Subcutaneous adipose tissue (tissue), 4 donors: Measurements from ENCODE around the gene FSTL4. TPM values are rescaled to one million over a fixed set of nuclear protein-coding genes. Genes with fewer than 3 reads are reported as not detected.

Source experiments
- total RNA-seq, 4 donors: library from RNA; depleted of rRNA; stranded (reverse); fragments of >200 nt; gene quantifications; one replicate each; pipeline ENCODE4 v1.1.0, GENCODE V29; 2016
- TF ChIP-seq, protein P1 (sequence below): fragments of 450-650 bp; IDR thresholded peaks from one replicate; pipeline ENCODE4 v1.5.1; 2016; ENCODE audit warnings: low read depth, mild to moderate bottlenecking, control low read depth, antibody characterized with exemption, moderate library complexity

FSTL4 gene
- total RNA-seq, 4 donors from 2014 or later = not detected

DNA sequence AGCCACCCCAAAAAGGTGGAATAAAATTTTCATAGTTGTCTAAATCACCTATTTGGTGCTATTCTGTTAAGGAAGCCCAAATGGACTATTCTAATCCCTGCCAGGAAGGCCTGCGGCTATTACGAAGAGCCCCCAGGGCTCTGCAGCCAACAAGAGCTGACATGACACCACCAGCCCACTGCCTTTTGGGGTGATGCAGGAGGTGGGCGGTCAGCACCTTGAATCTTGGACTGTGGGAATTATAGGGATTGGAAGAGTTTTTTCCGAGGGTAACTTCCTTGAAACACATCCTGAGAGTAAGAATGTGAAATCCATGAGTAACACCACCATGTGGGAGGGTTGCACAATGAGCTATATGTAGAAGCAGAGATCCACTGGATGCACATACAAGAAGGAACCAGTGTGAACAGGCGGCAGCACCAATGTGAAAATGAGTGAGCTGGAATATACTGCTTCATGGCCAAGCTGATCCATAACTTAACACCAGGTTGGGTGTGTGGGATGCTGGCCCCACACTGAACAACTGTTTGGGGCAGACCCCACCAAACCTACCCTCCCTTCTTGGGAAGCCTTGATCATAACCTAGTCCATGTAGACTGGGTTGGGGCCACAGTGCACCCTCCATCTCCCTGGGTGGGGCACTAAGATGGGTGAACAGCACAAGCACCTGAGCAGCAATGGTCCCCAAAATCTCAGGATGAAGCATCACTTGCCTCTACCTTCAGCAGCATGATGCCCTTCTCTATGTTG lies 239.0 kb downstream of the FSTL4 start:
- TF ChIP-seq, protein P1, sequence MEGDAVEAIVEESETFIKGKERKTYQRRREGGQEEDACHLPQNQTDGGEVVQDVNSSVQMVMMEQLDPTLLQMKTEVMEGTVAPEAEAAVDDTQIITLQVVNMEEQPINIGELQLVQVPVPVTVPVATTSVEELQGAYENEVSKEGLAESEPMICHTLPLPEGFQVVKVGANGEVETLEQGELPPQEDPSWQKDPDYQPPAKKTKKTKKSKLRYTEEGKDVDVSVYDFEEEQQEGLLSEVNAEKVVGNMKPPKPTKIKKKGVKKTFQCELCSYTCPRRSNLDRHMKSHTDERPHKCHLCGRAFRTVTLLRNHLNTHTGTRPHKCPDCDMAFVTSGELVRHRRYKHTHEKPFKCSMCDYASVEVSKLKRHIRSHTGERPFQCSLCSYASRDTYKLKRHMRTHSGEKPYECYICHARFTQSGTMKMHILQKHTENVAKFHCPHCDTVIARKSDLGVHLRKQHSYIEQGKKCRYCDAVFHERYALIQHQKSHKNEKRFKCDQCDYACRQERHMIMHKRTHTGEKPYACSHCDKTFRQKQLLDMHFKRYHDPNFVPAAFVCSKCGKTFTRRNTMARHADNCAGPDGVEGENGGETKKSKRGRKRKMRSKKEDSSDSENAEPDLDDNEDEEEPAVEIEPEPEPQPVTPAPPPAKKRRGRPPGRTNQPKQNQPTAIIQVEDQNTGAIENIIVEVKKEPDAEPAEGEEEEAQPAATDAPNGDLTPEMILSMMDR = no peak

DNA sequence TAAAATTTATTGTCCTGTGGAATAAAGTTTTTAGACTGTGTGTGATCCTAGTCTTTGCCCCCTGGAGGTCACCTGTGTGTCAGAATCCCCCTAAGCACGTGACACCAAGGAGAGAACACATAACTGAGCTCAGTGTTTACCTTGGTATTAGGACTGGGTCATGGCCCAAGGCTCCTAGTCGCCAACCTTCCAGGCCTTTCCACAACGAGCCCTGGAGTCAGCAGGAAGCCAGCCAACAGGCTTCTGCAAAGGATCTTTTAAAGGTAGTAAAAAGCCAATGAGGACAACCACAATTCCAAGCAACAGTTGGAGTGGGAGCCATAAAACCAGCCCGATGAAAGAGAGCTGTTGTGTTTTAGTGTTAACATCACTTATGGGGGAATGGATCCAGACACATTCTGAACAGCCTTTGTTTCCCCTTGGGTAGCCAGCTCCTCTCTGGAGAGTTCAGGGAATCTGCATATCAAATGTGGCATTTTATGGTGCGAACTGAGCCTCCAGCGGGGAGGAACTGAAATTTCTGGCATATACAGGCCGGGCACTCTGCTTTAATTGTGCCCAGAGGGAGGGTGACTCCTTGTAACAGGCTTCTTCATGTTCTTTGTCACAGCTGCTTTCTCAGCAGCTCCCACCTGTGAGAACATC lies 239.9 kb downstream of the FSTL4 start:
- TF ChIP-seq, protein P1 = no peak

DNA sequence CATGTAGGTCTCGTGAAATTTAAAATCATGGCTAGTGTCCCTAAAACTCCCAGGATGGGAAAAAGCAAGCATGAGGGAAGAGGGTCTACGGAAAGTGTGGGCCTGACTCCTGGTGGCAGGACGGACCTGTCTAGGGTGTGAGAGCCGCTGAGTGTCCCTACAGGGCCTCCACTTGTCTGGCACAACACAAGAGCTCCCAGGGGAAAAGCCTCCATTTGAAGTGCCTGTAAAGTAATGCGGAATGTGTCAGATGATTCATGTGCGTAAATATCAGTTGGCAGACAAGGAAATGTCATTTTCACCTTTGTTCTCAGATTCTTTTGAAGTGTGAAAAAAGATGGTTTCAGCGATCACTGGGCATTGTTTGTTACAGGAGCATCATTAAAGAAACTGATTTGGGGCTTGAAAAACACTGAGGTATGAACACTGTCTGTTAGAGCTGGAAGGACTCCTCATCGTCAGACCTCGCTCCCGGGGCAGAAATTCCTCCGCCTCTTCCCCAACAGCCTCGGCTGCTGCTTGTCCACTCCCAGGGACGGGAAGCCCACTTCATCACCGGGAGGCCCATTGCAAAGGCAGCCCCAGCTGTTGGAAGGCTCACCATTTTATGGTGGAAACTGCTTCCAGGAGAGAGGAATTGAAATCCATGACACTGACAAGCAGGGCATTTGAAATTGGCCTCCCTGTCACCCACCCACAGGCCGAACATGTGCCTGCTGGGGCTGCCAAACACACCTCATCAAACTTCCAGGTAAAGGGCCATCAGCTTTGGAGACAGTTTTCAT lies 240.8 kb downstream of the FSTL4 start:
- TF ChIP-seq, protein P1 = no peak

DNA sequence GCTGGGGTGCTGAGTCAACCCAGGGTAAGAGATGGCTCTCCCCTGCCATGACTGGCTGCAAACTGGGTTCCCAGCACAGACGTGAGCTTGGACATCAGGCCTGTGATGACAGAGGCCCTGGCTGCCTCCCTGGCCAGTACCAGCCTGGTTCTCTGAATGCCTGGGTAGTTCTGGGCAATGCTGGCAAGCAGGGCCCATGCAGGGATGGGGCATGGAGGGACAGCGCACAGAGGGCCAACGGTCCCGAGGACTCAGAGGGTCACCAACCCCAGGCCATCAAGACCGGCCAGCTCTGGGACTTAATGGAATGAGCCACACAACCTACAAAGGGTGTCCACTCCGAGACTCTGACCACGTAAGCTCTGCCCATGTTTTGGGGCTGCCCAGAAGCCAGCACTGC lies 241.4 kb downstream of the FSTL4 start:
- TF ChIP-seq, protein P1 = no peak

DNA sequence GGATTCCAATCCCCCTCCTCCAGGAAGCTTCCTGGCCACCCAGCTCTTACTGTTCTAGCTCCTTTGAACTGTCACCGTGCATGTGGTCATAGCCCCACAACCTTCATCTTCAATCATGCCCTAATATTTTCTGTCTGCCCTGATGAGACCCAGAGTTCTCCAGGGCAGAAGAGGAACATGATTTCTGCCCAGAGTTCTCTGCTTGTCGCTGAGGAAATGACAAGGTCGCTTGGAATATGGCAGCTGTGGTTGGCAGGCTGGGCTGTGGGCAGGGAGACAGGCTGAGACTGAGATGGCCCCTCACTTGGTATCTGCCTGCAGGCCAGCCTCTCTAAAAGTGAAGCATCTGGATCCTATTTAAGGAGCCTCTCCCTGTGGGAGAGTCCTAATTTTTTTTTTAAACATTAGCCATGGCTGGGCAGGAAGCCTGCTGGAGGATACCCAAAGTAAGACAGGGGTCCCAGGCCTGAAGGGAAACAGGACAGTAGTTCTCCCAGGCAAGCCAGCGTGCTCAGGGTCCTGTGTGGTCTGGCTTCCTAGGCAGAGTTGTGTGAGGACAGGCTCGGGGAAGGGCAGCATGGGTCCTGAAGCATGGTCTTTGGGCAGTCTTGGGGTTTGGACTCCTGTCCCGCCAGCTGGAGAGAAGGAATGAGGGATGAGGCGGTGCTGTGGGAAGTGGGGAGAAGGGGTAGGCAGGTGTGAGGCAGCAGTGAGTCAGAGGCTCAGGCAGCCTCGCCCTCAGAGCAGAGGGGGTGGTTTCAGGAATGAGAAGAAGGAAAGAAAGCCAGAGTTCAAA lies 242.1 kb downstream of the FSTL4 start:
- TF ChIP-seq, protein P1 = no peak

DNA sequence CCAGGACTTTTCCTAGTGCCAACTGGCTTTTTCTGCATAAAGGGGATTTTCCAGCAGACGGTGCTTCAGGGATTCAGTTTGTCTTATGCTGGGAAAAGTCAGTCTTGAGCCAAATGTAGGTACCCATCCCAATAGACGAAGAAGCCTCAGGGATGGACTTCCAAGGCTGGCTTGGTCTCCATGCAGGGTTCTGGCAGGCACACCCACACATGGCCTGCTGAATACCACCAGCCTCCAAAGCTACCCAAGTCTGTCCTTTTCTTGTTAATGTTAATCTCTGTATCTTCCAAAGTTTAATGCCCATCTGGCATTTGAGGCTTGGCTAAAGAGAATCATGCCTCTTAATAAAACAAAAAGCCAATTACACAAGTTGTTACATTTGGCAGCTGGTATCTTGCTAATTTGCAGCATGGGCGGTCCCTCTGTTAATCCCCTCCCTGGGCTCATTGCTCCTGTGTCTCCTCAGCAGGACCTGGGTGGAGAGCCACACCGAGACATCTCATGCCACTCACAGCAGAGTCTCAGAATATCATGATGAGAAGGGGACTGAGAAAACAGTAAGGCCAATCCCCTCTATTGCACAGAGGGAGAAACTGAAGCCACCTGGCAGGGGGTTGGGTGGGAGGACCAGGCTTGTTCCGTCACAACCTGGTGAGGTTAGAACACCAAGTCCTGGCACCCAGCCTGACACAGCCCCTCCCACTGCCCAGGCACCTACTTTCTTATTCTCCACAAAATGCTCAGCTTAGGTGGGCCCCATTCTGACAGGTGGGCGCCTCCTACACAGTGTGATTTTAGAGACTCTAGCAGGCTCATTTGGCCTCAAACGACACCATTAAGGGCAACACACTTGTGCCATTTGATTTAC lies 243.2 kb downstream of the FSTL4 start:
- TF ChIP-seq, protein P1 = no peak
